ENCODE measurements around the gene MGAT3.

GRCh38 chr22:39430576-39431150 is 26.1 kb upstream of the MGAT3 start:
- TF ChIP-seq CTCF (IDR thresholded peaks at IDR 0.05) (no peak), POLR2AphosphoS5 (IDR thresholded peaks at IDR 0.05; ENCODE audit: low read depth, low read length) (no peak), SIN3A (IDR thresholded peaks at IDR 0.05; ENCODE audit: borderline replicate concordance, insufficient read depth, low read depth, low read length) (no peak), REST (IDR thresholded peaks at IDR 0.05; ENCODE audit: insufficient read depth in 1 of 2, low read depth in 2 of 2, low read length in 1 of 2) (no peak), TCF7L2 (IDR thresholded peaks at IDR 0.05; ENCODE audit: low read depth, low read length) (no peak)
